ENCODE data around the gene ZNF263.

Gene ZNF263

DNA sequence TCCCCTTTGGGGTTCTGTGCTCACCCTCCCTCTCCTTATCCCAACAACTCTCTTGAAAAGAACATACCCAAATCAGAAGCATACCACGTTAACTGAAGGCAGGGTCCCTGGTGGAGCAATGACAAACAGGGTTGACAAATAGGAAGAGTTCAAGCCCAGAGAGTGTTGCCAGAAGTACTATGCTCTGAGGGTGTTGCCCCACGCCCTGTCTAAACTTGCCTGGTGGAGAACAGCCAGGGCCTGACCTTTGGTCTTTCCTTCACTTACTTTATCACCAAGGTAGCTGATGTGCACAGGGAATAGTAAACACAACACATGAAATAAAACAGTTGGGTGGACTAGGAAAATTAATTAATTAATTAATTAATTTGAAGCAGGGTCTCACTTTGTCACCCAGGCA is 45.4 kb downstream of the ZNF263 start:
- no peak for DNase-seq
